Measurements from ENCODE around the gene VWA8. TPM values are rescaled to one million over a fixed set of nuclear protein-coding genes. Genes with fewer than 3 reads are reported as not detected.

The VWA8 gene
- total and polyA plus RNA-seq, 10 donors: 2.7 to 33.6 (median 18.3) TPM

DNA sequence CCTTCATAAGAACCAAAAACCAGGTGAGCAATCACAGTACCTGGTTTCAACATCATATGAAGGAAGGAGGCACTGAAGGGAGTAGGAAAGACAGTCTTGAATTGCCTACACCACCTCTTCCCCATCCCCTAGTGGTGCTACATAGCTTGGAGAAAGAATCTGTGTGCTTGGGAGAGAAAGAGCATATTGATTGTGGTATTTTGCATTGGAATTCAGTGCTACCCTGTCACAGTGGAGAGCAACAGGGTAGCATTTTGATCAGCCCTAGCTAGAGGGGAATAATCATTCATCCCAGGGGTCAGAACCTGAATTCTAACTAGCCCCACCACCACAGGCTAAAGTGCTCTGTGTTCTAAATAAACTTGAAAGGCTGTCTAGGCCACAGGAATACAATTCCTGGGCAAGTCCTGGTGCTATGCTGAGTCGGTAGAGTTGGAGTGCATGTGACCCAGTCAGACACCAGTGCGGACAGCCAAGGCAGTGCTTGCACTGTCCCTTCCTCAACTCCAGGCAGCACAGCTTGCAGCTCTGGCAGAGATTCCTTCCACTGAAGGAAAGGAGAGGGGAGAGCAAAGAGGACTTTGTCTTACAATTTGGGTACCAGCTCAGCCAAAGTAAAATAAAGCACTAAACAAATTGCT, 158.7 kb downstream of the VWA8 start:
- 88 to 98% (median 95%) methylated on average over 2 of the region's 2 CpGs for WGBS, 5 donors
- TF ChIP-seq, protein P1, sequence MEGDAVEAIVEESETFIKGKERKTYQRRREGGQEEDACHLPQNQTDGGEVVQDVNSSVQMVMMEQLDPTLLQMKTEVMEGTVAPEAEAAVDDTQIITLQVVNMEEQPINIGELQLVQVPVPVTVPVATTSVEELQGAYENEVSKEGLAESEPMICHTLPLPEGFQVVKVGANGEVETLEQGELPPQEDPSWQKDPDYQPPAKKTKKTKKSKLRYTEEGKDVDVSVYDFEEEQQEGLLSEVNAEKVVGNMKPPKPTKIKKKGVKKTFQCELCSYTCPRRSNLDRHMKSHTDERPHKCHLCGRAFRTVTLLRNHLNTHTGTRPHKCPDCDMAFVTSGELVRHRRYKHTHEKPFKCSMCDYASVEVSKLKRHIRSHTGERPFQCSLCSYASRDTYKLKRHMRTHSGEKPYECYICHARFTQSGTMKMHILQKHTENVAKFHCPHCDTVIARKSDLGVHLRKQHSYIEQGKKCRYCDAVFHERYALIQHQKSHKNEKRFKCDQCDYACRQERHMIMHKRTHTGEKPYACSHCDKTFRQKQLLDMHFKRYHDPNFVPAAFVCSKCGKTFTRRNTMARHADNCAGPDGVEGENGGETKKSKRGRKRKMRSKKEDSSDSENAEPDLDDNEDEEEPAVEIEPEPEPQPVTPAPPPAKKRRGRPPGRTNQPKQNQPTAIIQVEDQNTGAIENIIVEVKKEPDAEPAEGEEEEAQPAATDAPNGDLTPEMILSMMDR (IDR thresholded peaks at IDR 0.05 in 8 of 11, conservative IDR thresholded peaks at IDR 0.05 in 3 of 11): no peak
- TF ChIP-seq POLR2A (IDR thresholded peaks at IDR 0.05): no peak
- no peak for TF ChIP-seq POLR2AphosphoS5 (IDR thresholded peaks at IDR 0.05)
- H3K27ac ChIP-seq: no peak overlapping the region
- peaks cover 0 to 50% (median 15%) of the 10 kb centered on the region in 6 donors for H3K36me3 ChIP-seq
- intact Hi-C loops (cut with DNase I; ENCODE audit: low total_unique reads): no loop called here
- peaks cover 0 to 10% (median 6%) of the 10 kb centered on the region in 8 donors for H3K9me3 ChIP-seq
- H3K4me3 ChIP-seq: no peak overlapping the region
- no peaks in the 10 kb centered on the region for H3K4me1 ChIP-seq
- DNase-seq: no peak
- no peaks in the 10 kb centered on the region for H3K27me3 ChIP-seq (replicated peaks in 1 of 7)

DNA sequence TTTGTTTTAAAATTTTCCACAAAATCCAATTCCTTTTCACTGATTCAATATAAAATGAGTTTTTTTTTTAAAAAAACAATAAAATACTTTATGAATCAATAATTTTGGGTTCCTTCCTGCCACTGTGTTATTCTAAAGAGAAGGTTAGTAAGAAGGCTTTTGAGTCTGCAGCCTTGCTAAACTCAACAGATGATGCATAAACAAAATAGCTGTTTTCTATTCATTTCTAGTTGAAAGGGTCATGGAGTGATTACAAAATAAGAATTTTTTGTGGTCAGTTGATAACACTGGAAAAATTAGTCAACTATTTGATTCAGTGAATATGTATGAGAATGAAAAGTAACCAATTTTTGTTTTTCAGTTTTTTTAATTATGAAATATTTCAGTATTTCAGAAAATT, 169.9 kb downstream of the VWA8 start:
- peaks cover 0 to 11% (median 0%) of the 10 kb centered on the region in 6 donors for H3K36me3 ChIP-seq
- H3K27ac ChIP-seq: no peak overlapping the region
- intact Hi-C loops (cut with DNase I; ENCODE audit: low total_unique reads): no loop called here
- H3K27me3 ChIP-seq (replicated peaks in 1 of 7): no peaks in the 10 kb centered on the region
- H3K9me3 ChIP-seq: no peaks in the 10 kb centered on the region
- no peak overlapping the region for H3K4me3 ChIP-seq
- TF ChIP-seq, protein P1 (IDR thresholded peaks at IDR 0.05 in 8 of 11, conservative IDR thresholded peaks at IDR 0.05 in 3 of 11): no peak
- TF ChIP-seq POLR2A (IDR thresholded peaks at IDR 0.05): no peak
- TF ChIP-seq POLR2AphosphoS5 (IDR thresholded peaks at IDR 0.05): no peak
- DNase-seq: no peak
- no peaks in the 10 kb centered on the region for H3K4me1 ChIP-seq

DNA sequence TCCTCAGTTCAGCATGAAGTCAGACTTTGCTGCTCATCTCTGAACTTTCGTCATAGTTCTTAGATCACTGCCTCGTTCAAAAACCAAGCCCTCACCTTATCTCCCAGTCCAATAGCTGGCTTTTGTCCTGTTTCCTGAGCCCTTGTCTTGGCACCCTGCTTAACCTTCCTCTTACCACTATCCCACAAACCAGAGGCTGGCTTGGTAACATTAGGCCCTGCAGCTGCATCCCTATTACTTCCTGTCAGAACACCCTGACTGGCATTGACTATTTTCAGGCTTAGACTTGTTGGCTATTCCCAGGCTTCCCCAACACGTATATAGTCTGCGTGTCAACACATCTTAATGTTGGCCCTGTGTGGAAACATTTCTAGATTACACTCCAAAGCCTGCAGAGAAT, 172.4 kb downstream of the VWA8 start:
- TF ChIP-seq, protein P1 (IDR thresholded peaks at IDR 0.05 in 8 of 11, conservative IDR thresholded peaks at IDR 0.05 in 3 of 11): no peak
- no peak for TF ChIP-seq POLR2A (IDR thresholded peaks at IDR 0.05)
- TF ChIP-seq POLR2AphosphoS5 (IDR thresholded peaks at IDR 0.05): peak in 1 of 3 donors; percentile 82
- no peaks in the 10 kb centered on the region for H3K27me3 ChIP-seq (replicated peaks in 1 of 7)
- peak overlapping the region in 3 of 8 donors; percentile 16 to 41 (median 23) for H3K27ac ChIP-seq
- no peak overlapping the region for H3K4me3 ChIP-seq
- no peak for DNase-seq
- H3K36me3 ChIP-seq: peaks cover 0 to 11% (median 0%) of the 10 kb centered on the region in 6 donors
- intact Hi-C loops (cut with DNase I; ENCODE audit: low total_unique reads): no loop called here
- no peaks in the 10 kb centered on the region for H3K9me3 ChIP-seq
- H3K4me1 ChIP-seq: no peaks in the 10 kb centered on the region
- 34 to 42% (median 38%) methylated on average over 4 of the region's 4 CpGs for WGBS, 5 donors

DNA sequence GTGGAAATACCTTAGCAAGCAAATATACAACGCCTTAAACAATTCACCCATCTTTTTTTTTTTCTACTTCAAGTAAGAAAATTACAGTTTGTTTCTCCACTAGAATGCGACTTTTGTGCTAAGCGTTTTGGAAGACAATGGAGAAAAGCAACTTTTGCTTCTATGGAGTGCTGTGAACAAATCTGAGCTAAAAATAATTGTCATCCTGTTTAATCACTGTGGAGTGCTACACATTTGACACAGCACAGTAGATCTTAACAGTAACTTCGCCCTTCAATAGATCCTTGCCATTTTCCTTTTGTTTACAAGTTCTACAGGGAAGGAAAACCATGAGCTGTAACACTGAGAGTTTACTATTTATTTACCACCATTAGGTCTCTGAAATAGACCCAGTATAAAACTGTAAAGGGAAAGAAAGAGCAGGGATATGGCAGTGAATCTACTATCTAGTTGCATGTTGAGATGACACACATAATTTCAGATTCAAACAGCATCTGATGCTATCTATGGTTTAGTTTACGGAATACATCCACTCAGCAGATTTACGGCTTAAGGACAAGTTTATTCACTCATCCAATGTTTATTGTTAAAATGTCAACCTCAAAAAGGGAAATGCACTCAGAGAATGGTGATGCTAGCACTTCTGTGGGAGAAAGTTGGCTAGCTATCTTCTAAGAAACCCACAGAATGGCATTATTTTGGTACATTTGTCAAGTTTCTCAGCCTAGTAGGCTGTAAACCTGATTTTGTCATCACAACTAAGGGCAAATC, 175.3 kb downstream of the VWA8 start:
- TF ChIP-seq, protein P1 (IDR thresholded peaks at IDR 0.05 in 8 of 11, conservative IDR thresholded peaks at IDR 0.05 in 3 of 11): no peak
- no peak for TF ChIP-seq POLR2A (IDR thresholded peaks at IDR 0.05)
- TF ChIP-seq POLR2AphosphoS5 (IDR thresholded peaks at IDR 0.05): no peak

More for the DNA sequence above, 175.3 kb downstream of the VWA8 start:
- no peak overlapping the region for H3K4me3 ChIP-seq
- no peaks in the 10 kb centered on the region for H3K4me1 ChIP-seq
- DNase-seq: no peak
- 92 to 95% (median 94%) methylated on average over 6 of the region's 6 CpGs for WGBS, 5 donors
- H3K27ac ChIP-seq: no peak overlapping the region
- H3K36me3 ChIP-seq: peaks cover 0 to 4% (median 0%) of the 10 kb centered on the region in 6 donors
- H3K27me3 ChIP-seq (replicated peaks in 1 of 7): no peaks in the 10 kb centered on the region
- intact Hi-C loops (cut with DNase I; ENCODE audit: low total_unique reads): no loop called here
- H3K9me3 ChIP-seq: no peaks in the 10 kb centered on the region
